ENCODE results near the gene ETS1. TPM values are rescaled to one million over a fixed set of nuclear protein-coding genes. Genes with fewer than 3 reads are reported as not detected.

ETS1 gene
- total RNA-seq, 4 donors from 2014 or later: 23.6 to 56.7 (median 29.2) TPM

- no peak overlapping the region for H3K4me3 ChIP-seq
- 47 to 51% methylated on average over 7 of the region's 7 CpGs for WGBS, 2 donors (ENCODE audit: low coverage in 1 of 2)
- peaks cover 0 to 45% (median 8%) of the 10 kb centered on the region in 4 donors for H3K4me1 ChIP-seq
- H3K36me3 ChIP-seq: peaks cover 0 to 33% (median 8%) of the 10 kb centered on the region in 4 donors
- H3K9me3 ChIP-seq: no peaks in the 10 kb centered on the region
- TF ChIP-seq CTCF (IDR thresholded peaks at IDR 0.05) (no peak), POLR2AphosphoS5 (IDR thresholded peaks at IDR 0.05) (no peak), EP300 (IDR thresholded peaks at IDR 0.05; ENCODE audit: low read depth) (no peak)
- H3K27me3 ChIP-seq: no peaks in the 10 kb centered on the region
- no peak for DNase-seq
- H3K27ac ChIP-seq: peak overlapping the region; percentile 66 to 71 (median 68)
- intact Hi-C loops (cut with DNase I; ENCODE audit: low total_unique reads): no loop called here
- in situ Hi-C loops (cut with MboI; ENCODE audit: low pct_ligation_motif_present in 1 of 4, low pct_unique_long_range_greater_than_20kb in 1 of 4, low sequenced_read_pairs in 3 of 4): no loop called here
Measured at GRCh38 chr11:128483211-128483788, 104.1 kb downstream of the ETS1 start.

GRCh38 chr11:128482512-128483191, 104.7 kb downstream of the ETS1 start:
- Histone ChIP-seq H3K27me3 (no peaks in the 10 kb centered on the region), H3K4me3 (no peak overlapping the region), H3K27ac (peak overlapping the region; percentile 66 to 71 (median 68)), H3K4me1 (peaks cover 0 to 43% (median 8%) of the 10 kb centered on the region in 4 donors), H3K9me3 (no peaks in the 10 kb centered on the region), H3K36me3 (peaks cover 0 to 36% (median 8%) of the 10 kb centered on the region in 4 donors)
- in situ Hi-C loops (cut with MboI; ENCODE audit: low pct_ligation_motif_present in 1 of 4, low pct_unique_long_range_greater_than_20kb in 1 of 4, low sequenced_read_pairs in 3 of 4): no loop called here
- no peak for TF ChIP-seq POLR2AphosphoS5 (IDR thresholded peaks at IDR 0.05)
- peak; percentile 13 for TF ChIP-seq POLR2A (IDR thresholded peaks at IDR 0.05)
- intact Hi-C loops (cut with DNase I; ENCODE audit: low total_unique reads): no loop called here
- no peak for DNase-seq
- 49% methylated on average over 11 of the region's 11 CpGs; no CpG with 5 or more reads in 1 of the 2 donors for WGBS, 2 donors (ENCODE audit: low coverage in 1 of 2)

- in situ Hi-C loops (cut with MboI; ENCODE audit: low pct_ligation_motif_present in 1 of 4, low pct_unique_long_range_greater_than_20kb in 1 of 4, low sequenced_read_pairs in 3 of 4): no loop called here
- 71 to 82% methylated on average over 2 to 3 of the region's 3 CpGs for WGBS, 2 donors (ENCODE audit: low coverage in 1 of 2)
- no peak overlapping the region for H3K4me3 ChIP-seq
Measured at GRCh38 chr11:128482092-128482491, 105.3 kb downstream of the ETS1 start.

GRCh38 chr11:128481135-128481534, 106.2 kb downstream of the ETS1 start:
- 66 to 76% methylated on average over 2 of the region's 2 CpGs for WGBS, 2 donors (ENCODE audit: low coverage in 1 of 2)
- TF ChIP-seq POLR2A (IDR thresholded peaks at IDR 0.05): no peak
- TF ChIP-seq EP300 (IDR thresholded peaks at IDR 0.05; ENCODE audit: low read depth): peak; percentile 59
- TF ChIP-seq CTCF (IDR thresholded peaks at IDR 0.05): no peak
- peak; percentile 52 to 68 (median 60) for TF ChIP-seq POLR2AphosphoS5 (IDR thresholded peaks at IDR 0.05)
- in situ Hi-C loops (cut with MboI; ENCODE audit: low pct_ligation_motif_present in 1 of 4, low pct_unique_long_range_greater_than_20kb in 1 of 4, low sequenced_read_pairs in 3 of 4): no loop called here
- H3K36me3 ChIP-seq: peaks cover 0 to 32% (median 5%) of the 10 kb centered on the region in 4 donors
- intact Hi-C loops (cut with DNase I; ENCODE audit: low total_unique reads): no loop called here
- H3K4me1 ChIP-seq: peaks cover 0 to 50% (median 9%) of the 10 kb centered on the region in 4 donors
- peak overlapping the region; percentile 66 to 71 (median 68) for H3K27ac ChIP-seq
- no peaks in the 10 kb centered on the region for H3K27me3 ChIP-seq
- DNase-seq: no peak
- no peak overlapping the region for H3K4me3 ChIP-seq
- no peaks in the 10 kb centered on the region for H3K9me3 ChIP-seq

More at GRCh38 chr11:128482092-128482491, 105.3 kb downstream of the ETS1 start:
- no peak for TF ChIP-seq CTCF (IDR thresholded peaks at IDR 0.05)
- TF ChIP-seq EP300 (IDR thresholded peaks at IDR 0.05; ENCODE audit: low read depth): no peak
- no peak for TF ChIP-seq POLR2A (IDR thresholded peaks at IDR 0.05)
- TF ChIP-seq POLR2AphosphoS5 (IDR thresholded peaks at IDR 0.05): no peak
- Histone ChIP-seq H3K9me3 (no peaks in the 10 kb centered on the region), H3K36me3 (peaks cover 0 to 37% (median 8%) of the 10 kb centered on the region in 4 donors), H3K4me1 (peaks cover 0 to 45% (median 8%) of the 10 kb centered on the region in 4 donors), H3K27me3 (no peaks in the 10 kb centered on the region), H3K27ac (peak overlapping the region; percentile 66 to 71 (median 68))
- no peak for DNase-seq
- intact Hi-C loops (cut with DNase I; ENCODE audit: low total_unique reads): no loop called here

Data from transverse colon (tissue), 4 donors.